Endothelial cell (in vitro differentiated cells): ENCODE results near the gene LRRFIP1. TPM values are rescaled to one million over a fixed set of nuclear protein-coding genes. Genes with fewer than 3 reads are reported as not detected.

Source experiments
- DNase-seq: peaks from one replicate; pipeline ENCODE4 v3.0.0; 2021; ENCODE audit warnings: low spot score
- H3K27ac Mint-ChIP-seq: one replicate; pipeline ENCODE4 v1.8.0; 2021; ENCODE audit warnings: mixed read lengths, inconsistent platforms; ENCODE audit not compliant: unreplicated experiment
- H3K27me3 Mint-ChIP-seq: one replicate; pipeline ENCODE4 v1.8.0; 2021; ENCODE audit warnings: mild to moderate bottlenecking, moderate library complexity, mixed read lengths, inconsistent platforms; ENCODE audit not compliant: unreplicated experiment
- H3K36me3 Mint-ChIP-seq: one replicate; pipeline ENCODE4 v1.8.0; 2021; ENCODE audit warnings: mild to moderate bottlenecking, low read depth, mixed read lengths, inconsistent platforms; ENCODE audit not compliant: unreplicated experiment
- H3K4me1 Mint-ChIP-seq: one replicate; pipeline ENCODE4 v1.8.0; 2021; ENCODE audit warnings: mild to moderate bottlenecking, mixed read lengths, inconsistent platforms; ENCODE audit not compliant: unreplicated experiment
- H3K4me3 Mint-ChIP-seq: one replicate; pipeline ENCODE4 v1.8.0; 2021; ENCODE audit warnings: mild to moderate bottlenecking, mixed read lengths, inconsistent platforms; ENCODE audit not compliant: unreplicated experiment
- H3K9me3 Mint-ChIP-seq: one replicate; pipeline ENCODE4 v1.8.0; 2021; ENCODE audit warnings: mixed read lengths, inconsistent platforms; ENCODE audit not compliant: unreplicated experiment
- total RNA-seq: library from RNA; stranded (reverse); fragmentation: NEBNext Ultra II Directional; extraction: Animal tissue kit (Norgen Biotek cat#: 25700); gene quantifications from one replicate; pipeline ENCODE4 v1.2.1, GENCODE V29; 2021; ENCODE audit not compliant: unreplicated experiment
- TF ChIP-seq, protein P1 (sequence below): fragments of 200-600 bp; sonication (generic); IDR thresholded peaks from one replicate; pipeline ENCODE4 v1.5.0; 2021; ENCODE audit warnings: antibody characterized with exemption; ENCODE audit not compliant: unreplicated experiment

LRRFIP1 gene
- total RNA-seq, 1 donor from 2014 or later = 105 TPM

DNA sequence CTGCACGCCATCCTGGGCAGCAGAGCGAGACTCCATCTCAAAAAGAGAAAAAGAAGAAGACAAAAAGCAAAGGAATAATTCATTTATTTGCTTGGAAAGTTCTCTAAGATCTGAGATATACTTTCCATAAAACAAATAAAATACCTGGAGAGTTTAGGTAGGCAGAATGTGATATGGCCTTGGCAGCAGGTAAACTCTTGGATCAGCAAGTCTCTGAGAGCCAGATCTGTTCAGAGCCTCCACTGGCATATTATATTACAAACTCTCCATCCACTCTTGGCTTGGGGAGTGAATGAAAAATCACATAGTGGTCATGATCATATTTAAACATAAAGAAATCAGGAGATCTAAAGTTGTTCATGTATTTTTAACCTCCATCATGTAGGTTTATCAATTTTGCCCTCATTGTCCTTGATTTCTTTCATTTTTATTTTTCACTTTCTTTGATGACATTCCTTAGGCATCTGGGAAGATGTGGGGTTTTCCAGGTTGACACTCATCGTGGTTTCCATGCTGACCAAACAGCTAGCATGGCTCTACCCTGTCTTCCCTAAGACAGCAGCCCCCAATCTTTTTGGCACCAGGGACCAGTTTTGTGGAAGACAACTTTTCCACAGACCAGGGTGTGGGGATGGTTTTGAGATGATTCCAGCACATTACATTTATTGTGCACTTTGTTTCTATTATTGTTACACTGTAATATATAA is 10.2 kb downstream of the LRRFIP1 start:
- Mint-ChIP-seq H3K27me3 (peaks cover 8% of the 10 kb centered on the region), H3K4me3 (no peak overlapping the region), H3K36me3 (peaks cover 36% of the 10 kb centered on the region), H3K27ac (no peak overlapping the region), H3K4me1 (peaks cover 7% of the 10 kb centered on the region), H3K9me3 (peaks cover 4% of the 10 kb centered on the region)
- DNase-seq = no peak
- TF ChIP-seq, protein P1, sequence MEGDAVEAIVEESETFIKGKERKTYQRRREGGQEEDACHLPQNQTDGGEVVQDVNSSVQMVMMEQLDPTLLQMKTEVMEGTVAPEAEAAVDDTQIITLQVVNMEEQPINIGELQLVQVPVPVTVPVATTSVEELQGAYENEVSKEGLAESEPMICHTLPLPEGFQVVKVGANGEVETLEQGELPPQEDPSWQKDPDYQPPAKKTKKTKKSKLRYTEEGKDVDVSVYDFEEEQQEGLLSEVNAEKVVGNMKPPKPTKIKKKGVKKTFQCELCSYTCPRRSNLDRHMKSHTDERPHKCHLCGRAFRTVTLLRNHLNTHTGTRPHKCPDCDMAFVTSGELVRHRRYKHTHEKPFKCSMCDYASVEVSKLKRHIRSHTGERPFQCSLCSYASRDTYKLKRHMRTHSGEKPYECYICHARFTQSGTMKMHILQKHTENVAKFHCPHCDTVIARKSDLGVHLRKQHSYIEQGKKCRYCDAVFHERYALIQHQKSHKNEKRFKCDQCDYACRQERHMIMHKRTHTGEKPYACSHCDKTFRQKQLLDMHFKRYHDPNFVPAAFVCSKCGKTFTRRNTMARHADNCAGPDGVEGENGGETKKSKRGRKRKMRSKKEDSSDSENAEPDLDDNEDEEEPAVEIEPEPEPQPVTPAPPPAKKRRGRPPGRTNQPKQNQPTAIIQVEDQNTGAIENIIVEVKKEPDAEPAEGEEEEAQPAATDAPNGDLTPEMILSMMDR = no peak

DNA sequence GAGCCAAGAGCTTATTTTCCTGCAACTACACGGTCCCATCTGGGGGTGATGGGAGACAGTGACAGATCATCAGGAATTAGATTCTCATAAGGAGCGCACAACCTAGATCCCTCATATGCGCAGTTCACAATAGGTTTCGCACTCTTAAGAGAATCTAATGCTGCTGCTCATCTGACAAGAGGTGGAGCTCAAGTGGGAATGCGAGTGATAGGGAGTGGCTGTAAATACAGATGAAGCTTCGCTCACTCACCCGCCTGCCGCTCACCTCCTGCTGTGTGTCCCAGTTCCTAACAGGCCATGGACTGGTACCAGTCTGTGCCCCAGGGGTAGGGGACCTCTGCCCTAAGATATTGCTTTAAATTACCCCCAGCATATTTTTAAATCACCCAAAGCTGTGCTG is 10.8 kb downstream of the LRRFIP1 start:
- Mint-ChIP-seq H3K4me1 (peaks cover 7% of the 10 kb centered on the region), H3K36me3 (peaks cover 30% of the 10 kb centered on the region), H3K27ac (no peak overlapping the region), H3K4me3 (no peak overlapping the region), H3K9me3 (peaks cover 4% of the 10 kb centered on the region), H3K27me3 (peaks cover 8% of the 10 kb centered on the region)
- TF ChIP-seq, protein P1 = no peak
- no peak for DNase-seq

DNA sequence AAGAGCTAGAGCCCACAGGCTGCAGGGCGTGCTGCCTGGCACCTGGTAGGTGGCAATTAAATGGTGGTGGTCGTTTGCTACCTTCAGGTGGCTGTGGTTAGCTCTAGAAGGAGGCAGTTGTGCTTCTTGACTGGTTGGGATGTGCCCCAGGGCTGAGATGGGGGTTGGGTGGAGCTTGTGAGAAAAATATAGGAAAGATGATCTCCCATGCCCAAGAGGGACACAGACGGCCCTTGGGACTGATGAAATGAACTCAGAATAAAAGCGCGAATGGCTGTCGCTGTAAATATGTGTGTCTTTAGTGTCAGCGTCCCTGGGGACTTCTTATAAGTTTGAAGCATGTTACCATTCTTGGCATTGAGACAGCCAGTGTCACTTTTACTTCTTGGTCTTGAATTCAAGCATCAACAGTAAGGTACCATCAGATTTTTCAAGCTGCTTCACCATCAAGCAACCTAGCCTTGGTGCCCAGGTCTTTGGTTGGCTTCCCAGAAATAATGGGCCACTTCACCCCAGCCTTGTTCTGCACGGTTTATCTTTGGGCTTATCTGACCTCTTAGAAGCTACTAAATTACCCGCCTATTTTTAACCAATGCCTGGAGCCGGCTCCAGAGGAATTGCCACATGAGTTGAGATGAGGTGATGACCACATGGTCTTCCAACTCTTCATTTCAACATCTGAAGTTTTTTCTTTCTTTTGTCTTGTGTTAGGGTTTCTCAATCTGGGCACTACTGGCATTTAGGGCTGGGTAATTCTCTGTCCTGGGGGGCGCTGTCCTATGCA is 11.9 kb downstream of the LRRFIP1 start:
- peaks cover 25% of the 10 kb centered on the region for H3K36me3 Mint-ChIP-seq
- H3K4me1 Mint-ChIP-seq = peaks cover 17% of the 10 kb centered on the region
- DNase-seq = no peak
- H3K9me3 Mint-ChIP-seq = peaks cover 4% of the 10 kb centered on the region
- H3K27me3 Mint-ChIP-seq = peaks cover 10% of the 10 kb centered on the region
- TF ChIP-seq, protein P1 = no peak
- no peak overlapping the region for H3K27ac Mint-ChIP-seq
- no peak overlapping the region for H3K4me3 Mint-ChIP-seq

DNA sequence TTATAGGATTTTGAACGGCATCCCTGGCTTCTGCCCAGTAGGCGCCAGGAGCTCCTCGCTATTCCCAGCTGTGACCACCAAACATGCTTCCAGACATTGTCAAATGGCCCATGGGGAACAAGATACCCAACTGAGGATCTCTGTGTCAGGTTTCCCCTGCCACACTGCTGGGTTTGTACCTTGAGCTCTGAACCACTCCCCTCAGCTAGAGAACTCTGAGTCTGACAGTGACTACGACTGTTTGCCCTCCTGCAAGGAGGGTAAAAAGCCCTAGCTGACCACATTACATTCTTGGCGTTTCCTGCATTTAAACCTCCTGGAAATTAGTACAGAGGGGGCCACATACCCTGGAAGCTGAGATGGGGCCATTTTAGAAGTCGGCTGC is 12.4 kb downstream of the LRRFIP1 start:
- DNase-seq = no peak
- Mint-ChIP-seq H3K9me3 (peaks cover 3% of the 10 kb centered on the region), H3K27me3 (peaks cover 9% of the 10 kb centered on the region), H3K4me1 (peaks cover 21% of the 10 kb centered on the region), H3K27ac (no peak overlapping the region), H3K4me3 (no peak overlapping the region), H3K36me3 (peaks cover 19% of the 10 kb centered on the region)
- TF ChIP-seq, protein P1 = no peak

DNA sequence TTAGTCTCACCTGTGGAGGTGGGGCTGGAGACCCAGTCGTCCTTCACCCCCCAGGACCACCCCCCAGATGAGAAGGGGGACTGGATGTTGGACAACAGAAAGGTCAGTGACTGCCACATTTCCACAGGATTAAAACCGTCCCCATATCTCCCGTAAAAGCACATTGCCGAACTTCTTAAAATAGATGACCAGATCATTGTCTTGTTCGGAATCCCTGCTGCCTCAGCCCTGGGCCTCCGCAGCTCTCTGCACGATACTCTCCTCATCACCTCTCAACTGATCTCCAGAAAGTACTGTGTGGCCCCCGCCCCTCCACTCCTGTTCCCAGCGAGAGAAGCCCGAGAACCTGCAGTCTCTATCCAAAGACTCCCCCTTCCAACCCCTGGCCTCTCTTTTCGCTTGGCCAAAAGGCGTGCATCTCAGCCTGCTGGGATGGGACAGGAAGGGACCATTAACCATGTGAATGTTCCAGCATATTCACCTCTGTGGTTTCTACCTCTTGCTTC is 13.2 kb downstream of the LRRFIP1 start:
- TF ChIP-seq, protein P1 = no peak
- H3K27me3 Mint-ChIP-seq = peaks cover 8% of the 10 kb centered on the region
- H3K36me3 Mint-ChIP-seq = peaks cover 16% of the 10 kb centered on the region
- no peaks in the 10 kb centered on the region for H3K9me3 Mint-ChIP-seq
- no peak overlapping the region for H3K27ac Mint-ChIP-seq
- no peak for DNase-seq
- no peak overlapping the region for H3K4me3 Mint-ChIP-seq
- peaks cover 24% of the 10 kb centered on the region for H3K4me1 Mint-ChIP-seq
